ENCODE measurements around the gene CCR2. TPM values are rescaled to one million over a fixed set of nuclear protein-coding genes. Genes with fewer than 3 reads are reported as not detected.

CCR2 gene
- total RNA-seq, 1 experiment from 2014 or later = not detected

DNA sequence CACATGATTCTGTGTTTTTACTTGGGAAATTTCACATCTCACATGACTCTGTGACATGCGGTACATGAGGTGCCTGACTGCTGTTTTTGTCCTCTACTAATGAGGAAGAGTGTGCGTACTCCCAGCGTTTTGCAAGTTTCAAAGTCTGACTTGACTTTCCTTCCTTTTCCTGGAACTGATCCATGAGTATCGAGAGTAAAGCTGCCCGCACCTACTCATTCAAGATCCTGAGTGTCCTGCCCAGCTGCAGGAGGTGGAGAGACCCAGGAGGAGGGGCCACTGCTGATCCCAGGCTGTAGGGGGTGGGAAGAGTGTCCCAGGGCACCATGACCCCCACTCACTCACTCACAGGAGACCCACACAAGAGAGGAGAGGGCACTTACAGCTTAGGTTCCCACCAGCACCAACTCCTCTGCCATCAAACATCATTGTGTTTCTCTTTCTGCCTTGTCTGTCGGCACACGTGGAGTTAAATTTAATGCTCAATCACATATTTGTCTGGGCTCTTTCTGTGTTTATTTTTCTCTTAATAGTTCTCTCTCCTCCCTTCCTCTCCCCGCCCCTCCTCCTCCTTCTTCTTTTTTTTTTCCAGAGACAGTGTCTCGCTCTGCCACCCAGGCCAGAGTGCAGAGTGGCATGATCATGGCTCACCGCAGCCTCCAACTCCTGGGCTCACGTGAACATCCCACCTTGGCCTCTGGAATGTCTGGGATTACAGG, 51.5 kb downstream of the CCR2 start:
- Mint-ChIP-seq H3K36me3 (ENCODE audit: insufficient read depth, unreplicated experiment) (no peaks in the 10 kb centered on the region), H3K4me1 (ENCODE audit: low read depth, unreplicated experiment) (peaks cover 26% of the 10 kb centered on the region), H3K9me3 (ENCODE audit: low read depth, unreplicated experiment) (no peaks in the 10 kb centered on the region), H3K4me3 (ENCODE audit: low read depth, unreplicated experiment) (peak overlapping the region; percentile 32), H3K27me3 (ENCODE audit: unreplicated experiment) (no peaks in the 10 kb centered on the region), H3K27ac (ENCODE audit: unreplicated experiment) (no peak overlapping the region)
- intact Hi-C loops (cut with micrococcal nuclease; ENCODE audit: unreplicated experiment) = no loop called here
- CTCF ChIA-PET = interaction anchor here (0.5 to 0.6 kb wide), 3 partner anchors 224 to 1684 kb away, joined by 3 to 5 read pairs (median 3); no protein-coding TSS in a partner anchor
- DNase-seq = no peak
- BruUV-seq (replicated peaks) = no TSS peak
- TF ChIP-seq, protein P1, sequence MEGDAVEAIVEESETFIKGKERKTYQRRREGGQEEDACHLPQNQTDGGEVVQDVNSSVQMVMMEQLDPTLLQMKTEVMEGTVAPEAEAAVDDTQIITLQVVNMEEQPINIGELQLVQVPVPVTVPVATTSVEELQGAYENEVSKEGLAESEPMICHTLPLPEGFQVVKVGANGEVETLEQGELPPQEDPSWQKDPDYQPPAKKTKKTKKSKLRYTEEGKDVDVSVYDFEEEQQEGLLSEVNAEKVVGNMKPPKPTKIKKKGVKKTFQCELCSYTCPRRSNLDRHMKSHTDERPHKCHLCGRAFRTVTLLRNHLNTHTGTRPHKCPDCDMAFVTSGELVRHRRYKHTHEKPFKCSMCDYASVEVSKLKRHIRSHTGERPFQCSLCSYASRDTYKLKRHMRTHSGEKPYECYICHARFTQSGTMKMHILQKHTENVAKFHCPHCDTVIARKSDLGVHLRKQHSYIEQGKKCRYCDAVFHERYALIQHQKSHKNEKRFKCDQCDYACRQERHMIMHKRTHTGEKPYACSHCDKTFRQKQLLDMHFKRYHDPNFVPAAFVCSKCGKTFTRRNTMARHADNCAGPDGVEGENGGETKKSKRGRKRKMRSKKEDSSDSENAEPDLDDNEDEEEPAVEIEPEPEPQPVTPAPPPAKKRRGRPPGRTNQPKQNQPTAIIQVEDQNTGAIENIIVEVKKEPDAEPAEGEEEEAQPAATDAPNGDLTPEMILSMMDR (IDR thresholded peaks at IDR 0.05; ENCODE audit: unreplicated experiment) = no peak

DNA sequence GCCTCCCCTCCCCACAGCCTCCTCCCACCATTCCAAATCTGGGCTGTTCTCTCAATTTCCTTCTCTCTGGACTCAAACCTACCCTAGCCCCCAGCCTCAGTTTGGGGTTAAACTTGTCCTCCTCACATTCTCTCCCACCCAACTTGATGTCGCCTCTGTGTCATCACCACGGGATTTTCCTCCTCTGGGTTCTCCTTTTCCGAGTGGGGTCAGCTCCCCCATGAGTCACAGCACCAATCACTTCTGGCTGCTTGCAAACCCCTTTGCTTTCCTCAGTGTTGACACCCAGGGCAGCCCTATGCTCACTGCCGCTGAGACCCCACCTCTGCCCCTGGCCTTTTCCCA, 52.5 kb downstream of the CCR2 start:
- CTCF ChIA-PET = interaction anchor here (0.6 to 1.4 kb wide), 2 partner anchors 28 to 813 kb away, joined by 3 to 4 read pairs; no protein-coding TSS in a partner anchor
- intact Hi-C loops (cut with micrococcal nuclease; ENCODE audit: unreplicated experiment) = no loop called here
- Mint-ChIP-seq H3K4me3 (ENCODE audit: low read depth, unreplicated experiment) (no peak overlapping the region), H3K27me3 (ENCODE audit: unreplicated experiment) (no peaks in the 10 kb centered on the region), H3K36me3 (ENCODE audit: insufficient read depth, unreplicated experiment) (no peaks in the 10 kb centered on the region), H3K9me3 (ENCODE audit: low read depth, unreplicated experiment) (no peaks in the 10 kb centered on the region), H3K4me1 (ENCODE audit: low read depth, unreplicated experiment) (peaks cover 26% of the 10 kb centered on the region), H3K27ac (ENCODE audit: unreplicated experiment) (peak overlapping the region; percentile 34)
- TF ChIP-seq, protein P1 (IDR thresholded peaks at IDR 0.05; ENCODE audit: unreplicated experiment) = no peak
- no TSS peak for BruUV-seq (replicated peaks)
- no peak for DNase-seq

GRCh38 chr3:46406788-46407611, 53.1 kb downstream of the CCR2 start, which contains the start of the genes CCR5AS and CCRL2:
Gene CCR5AS (minus strand): TSS chr3:46407066.
Gene CCRL2 (plus strand): TSS chr3:46407259. CDS start chr3:46408080, 821 bp downstream.
- Mint-ChIP-seq H3K4me1 (ENCODE audit: low read depth, unreplicated experiment) (peaks cover 29% of the 10 kb centered on the region), H3K27me3 (ENCODE audit: unreplicated experiment) (no peaks in the 10 kb centered on the region), H3K36me3 (ENCODE audit: insufficient read depth, unreplicated experiment) (no peaks in the 10 kb centered on the region), H3K9me3 (ENCODE audit: low read depth, unreplicated experiment) (no peaks in the 10 kb centered on the region), H3K4me3 (ENCODE audit: low read depth, unreplicated experiment) (no peak within 1 kb of the TSS), H3K27ac (ENCODE audit: unreplicated experiment) (peak within 1 kb of the TSS; percentile 34)
- intact Hi-C loops (cut with micrococcal nuclease; ENCODE audit: unreplicated experiment) = no loop called here
- DNase-seq = peak; percentile 32
- no TSS peak for BruUV-seq (replicated peaks)
- CTCF ChIA-PET = interaction anchor here (0.7 to 1.4 kb wide), 2 partner anchors 29 to 33 kb away, joined by 3 to 4 read pairs; no protein-coding TSS in a partner anchor
- TF ChIP-seq, protein P1 (IDR thresholded peaks at IDR 0.05; ENCODE audit: unreplicated experiment) = no peak

GRCh38 chr3:46407970-46408369, 54.1 kb downstream of the CCR2 start:
- H3K27ac Mint-ChIP-seq (ENCODE audit: unreplicated experiment) = no peak overlapping the region
- no peak overlapping the region for H3K4me3 Mint-ChIP-seq (ENCODE audit: low read depth, unreplicated experiment)
- H3K9me3 Mint-ChIP-seq (ENCODE audit: low read depth, unreplicated experiment) = no peaks in the 10 kb centered on the region
- CTCF ChIA-PET = interaction anchor here (1.4 kb wide), 1 partner anchor 30 kb away, joined by 4 read pairs; no protein-coding TSS in a partner anchor
- no peak for DNase-seq
- no peaks in the 10 kb centered on the region for H3K27me3 Mint-ChIP-seq (ENCODE audit: unreplicated experiment)
- intact Hi-C loops (cut with micrococcal nuclease; ENCODE audit: unreplicated experiment) = no loop called here
- TF ChIP-seq, protein P1 (IDR thresholded peaks at IDR 0.05; ENCODE audit: unreplicated experiment) = no peak
- peaks cover 38% of the 10 kb centered on the region for H3K4me1 Mint-ChIP-seq (ENCODE audit: low read depth, unreplicated experiment)
- BruUV-seq (replicated peaks) = no TSS peak
- no peaks in the 10 kb centered on the region for H3K36me3 Mint-ChIP-seq (ENCODE audit: insufficient read depth, unreplicated experiment)

All from Calu3 (cell line).